Thyroid gland (tissue), 4 donors: Measurements from ENCODE around the gene RPS28.
"Not testable (repeated sequence)": the region's sequence is repeated elsewhere in the genome, so short reads cannot be mapped to it uniquely, and the experiment has no call there.

Source experiments
- CTCF ChIP-seq, 6 experiments: fragments of 200-600 bp in 3 of 6; fragments of 450-650 bp in 3 of 6; sonication (generic) in 3 of 6; IDR thresholded peaks; one replicate each; pipeline ENCODE4 v1.5.1; 2016 to 2019; ENCODE audit warnings: antibody characterized with exemption in 6 of 6, mild to moderate bottlenecking in 2 of 6, inconsistent platforms in 1 of 6, moderate library complexity in 1 of 6
- POLR2A ChIP-seq, 2 donors: fragments of 450-650 bp; IDR thresholded peaks; one replicate each; pipeline ENCODE4 v1.6.1; 2017; ENCODE audit warnings: antibody characterized with exemption in 2 of 2, mild to moderate bottlenecking in 2 of 2, moderate library complexity in 1 of 2

GRCh38 chr19:8318835-8319234 lies 2.5 kb upstream of the RPS28 start:
- TF ChIP-seq CTCF, POLR2A (IDR thresholded peaks at IDR 0.05): not testable (repeated sequence)
